ENCODE results near the gene ACOX1.
"Not testable (repeated sequence)": the region's sequence is repeated elsewhere in the genome, so short reads cannot be mapped to it uniquely, and the experiment has no call there.

The ACOX1 gene

DNA sequence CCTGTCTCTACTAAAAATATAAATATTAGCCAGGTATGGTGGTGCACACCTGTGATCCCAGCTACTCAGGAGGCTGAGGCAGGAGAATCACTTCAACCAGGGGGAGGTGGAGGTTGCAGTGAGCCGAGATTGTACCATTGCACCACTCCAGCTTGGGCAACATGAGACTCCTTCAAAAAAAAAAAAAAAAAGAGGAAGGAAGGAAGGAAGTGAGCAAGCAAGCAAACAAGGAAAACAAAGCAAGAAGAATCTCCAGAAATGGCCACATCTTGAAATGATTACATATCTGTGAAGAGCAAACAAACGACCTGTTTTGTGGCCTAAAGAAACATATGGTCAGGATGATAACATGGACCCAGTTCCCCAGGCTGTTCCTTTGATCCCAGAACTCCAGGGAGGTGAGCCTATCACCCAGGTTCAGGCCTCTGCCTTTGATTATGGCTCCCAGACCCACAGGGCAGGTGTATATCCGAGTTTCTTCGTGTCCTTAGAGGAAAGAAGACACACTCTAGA, 8.9 kb downstream of the ACOX1 start:
- DNase-seq (ENCODE audit: low read depth in 2 of 2): peak; percentile 38 to 62

DNA sequence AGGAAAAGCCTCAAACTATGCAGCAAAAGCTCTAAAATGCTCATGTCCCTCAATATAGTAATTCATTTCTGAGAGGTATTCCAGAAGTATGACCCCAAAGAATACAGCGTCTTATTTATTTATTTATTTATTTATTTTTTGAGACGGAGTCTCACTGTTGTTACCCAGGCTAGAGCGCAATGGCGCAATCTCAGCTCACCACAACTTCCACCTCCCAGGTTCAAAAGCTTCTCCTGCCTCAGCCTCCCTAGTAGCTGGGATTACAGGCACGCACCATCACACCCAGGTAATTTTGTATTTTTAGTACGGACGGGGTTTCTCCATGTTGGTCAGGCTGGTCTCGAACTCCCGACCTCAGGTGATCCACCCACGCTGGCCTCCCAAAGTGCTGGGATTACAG, 9.9 kb downstream of the ACOX1 start:
- not testable (repeated sequence) for DNase-seq (ENCODE audit: low read depth in 2 of 2); H3K4me3 ChIP-seq (replicated peaks in 1 of 2; ENCODE audit: low read depth in 2 of 2, low read length in 2 of 2)

More for the DNA sequence above, 8.9 kb downstream of the ACOX1 start:
- TF ChIP-seq, protein P1, sequence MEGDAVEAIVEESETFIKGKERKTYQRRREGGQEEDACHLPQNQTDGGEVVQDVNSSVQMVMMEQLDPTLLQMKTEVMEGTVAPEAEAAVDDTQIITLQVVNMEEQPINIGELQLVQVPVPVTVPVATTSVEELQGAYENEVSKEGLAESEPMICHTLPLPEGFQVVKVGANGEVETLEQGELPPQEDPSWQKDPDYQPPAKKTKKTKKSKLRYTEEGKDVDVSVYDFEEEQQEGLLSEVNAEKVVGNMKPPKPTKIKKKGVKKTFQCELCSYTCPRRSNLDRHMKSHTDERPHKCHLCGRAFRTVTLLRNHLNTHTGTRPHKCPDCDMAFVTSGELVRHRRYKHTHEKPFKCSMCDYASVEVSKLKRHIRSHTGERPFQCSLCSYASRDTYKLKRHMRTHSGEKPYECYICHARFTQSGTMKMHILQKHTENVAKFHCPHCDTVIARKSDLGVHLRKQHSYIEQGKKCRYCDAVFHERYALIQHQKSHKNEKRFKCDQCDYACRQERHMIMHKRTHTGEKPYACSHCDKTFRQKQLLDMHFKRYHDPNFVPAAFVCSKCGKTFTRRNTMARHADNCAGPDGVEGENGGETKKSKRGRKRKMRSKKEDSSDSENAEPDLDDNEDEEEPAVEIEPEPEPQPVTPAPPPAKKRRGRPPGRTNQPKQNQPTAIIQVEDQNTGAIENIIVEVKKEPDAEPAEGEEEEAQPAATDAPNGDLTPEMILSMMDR (IDR thresholded peaks at IDR 0.05; ENCODE audit: low read depth, low read length): no peak
- H3K4me3 ChIP-seq (replicated peaks in 1 of 2; ENCODE audit: low read depth in 2 of 2, low read length in 2 of 2): no peak overlapping the region

DNA sequence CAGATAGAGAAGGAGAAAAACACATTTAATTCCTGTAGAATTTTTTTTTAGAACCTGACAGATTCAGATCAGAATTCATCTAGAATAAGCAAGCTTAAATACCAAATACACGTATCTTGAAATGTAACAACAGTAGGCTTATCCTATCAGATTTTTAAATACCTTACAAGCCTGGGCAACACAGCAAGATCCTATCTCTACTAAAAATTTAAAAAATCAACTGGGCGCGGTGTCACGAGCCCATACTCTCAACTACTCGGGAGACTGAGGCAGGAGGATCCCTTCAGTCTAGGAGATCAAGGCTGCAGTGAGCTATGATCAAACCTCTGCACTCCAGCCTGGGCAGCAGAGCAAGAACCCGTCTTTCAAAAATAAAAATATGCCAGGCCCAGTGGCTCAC, 13.5 kb downstream of the ACOX1 start:
- TF ChIP-seq, protein P1 (IDR thresholded peaks at IDR 0.05; ENCODE audit: low read depth, low read length): no peak

DNA sequence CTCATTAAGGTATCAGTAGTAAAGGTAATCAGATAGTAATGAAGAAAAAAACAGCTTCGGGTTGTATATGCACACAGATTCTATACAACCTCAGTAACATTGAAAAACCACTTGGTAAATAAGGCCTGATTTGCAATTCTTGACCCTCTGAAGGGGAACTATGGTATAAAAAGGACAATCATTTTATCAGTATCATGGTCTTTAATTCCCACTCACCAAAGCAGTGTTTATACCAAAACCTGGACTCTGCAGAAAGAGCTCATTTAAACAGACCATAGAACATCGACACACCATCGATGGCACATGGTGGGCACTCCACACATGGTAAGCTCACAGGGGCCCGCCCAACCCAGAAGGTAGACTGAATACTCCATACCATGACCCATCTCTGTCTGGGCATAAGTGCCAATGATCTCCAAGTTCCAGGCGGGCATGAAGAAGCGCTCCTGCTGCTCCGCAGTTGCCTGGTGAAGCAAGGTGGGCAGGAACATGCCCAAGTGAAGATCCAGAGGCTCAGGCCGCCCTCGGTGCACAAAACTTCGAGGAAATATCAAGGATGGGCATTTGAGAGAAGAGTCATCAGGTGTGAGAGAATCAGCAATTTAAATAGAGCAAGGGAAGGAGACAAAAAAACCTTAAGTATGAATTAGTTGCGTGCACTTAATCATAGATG, 19.0 kb downstream of the ACOX1 start:
- no peak for DNase-seq (ENCODE audit: low read depth in 2 of 2)
- TF ChIP-seq, protein P1 (IDR thresholded peaks at IDR 0.05; ENCODE audit: low read depth, low read length): no peak
- H3K4me3 ChIP-seq (replicated peaks in 1 of 2; ENCODE audit: low read depth in 2 of 2, low read length in 2 of 2): no peak overlapping the region

More for the DNA sequence above, 13.5 kb downstream of the ACOX1 start:
- no peak for DNase-seq (ENCODE audit: low read depth in 2 of 2)
- H3K4me3 ChIP-seq (replicated peaks in 1 of 2; ENCODE audit: low read depth in 2 of 2, low read length in 2 of 2): no peak overlapping the region

DNA sequence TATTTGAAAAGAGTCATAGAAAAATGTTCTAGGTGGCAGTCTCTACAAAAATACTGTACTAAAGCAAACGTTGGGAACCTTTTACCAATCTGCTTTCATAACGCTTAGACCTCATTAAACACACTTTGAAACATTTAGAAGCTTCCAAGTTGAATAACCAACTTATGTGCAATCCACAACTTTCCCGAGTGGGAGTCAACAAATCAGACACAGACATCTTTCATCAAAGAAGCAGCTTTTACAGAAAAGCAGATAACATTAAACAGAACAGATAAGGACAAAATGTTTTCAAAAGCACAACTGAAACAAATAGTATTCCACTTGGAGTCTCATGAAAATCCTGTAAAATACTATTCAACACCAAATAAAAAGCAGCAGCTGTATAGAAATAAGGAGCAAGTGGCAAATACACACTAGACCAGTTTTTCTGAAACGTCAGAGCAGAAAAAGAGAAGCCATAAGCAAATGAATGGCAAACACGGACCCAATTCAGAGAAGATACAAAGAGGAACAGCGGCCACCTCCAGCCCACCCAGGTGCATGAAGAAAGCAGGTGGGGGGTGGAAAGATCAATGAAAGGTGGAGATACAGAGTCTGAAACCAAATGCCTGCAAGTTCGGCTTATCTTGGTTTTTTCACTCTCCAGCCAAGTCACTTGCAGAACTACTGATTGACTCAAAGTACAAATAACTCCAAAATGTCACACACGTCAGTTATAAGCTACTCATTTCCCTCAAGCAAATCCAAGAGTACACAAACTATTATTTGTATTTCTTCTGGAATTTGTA, 19.7 kb downstream of the ACOX1 start:
- no peak for DNase-seq (ENCODE audit: low read depth in 2 of 2)
- H3K4me3 ChIP-seq (replicated peaks in 1 of 2; ENCODE audit: low read depth in 2 of 2, low read length in 2 of 2): no peak overlapping the region
- TF ChIP-seq, protein P1 (IDR thresholded peaks at IDR 0.05; ENCODE audit: low read depth, low read length): no peak

DNA sequence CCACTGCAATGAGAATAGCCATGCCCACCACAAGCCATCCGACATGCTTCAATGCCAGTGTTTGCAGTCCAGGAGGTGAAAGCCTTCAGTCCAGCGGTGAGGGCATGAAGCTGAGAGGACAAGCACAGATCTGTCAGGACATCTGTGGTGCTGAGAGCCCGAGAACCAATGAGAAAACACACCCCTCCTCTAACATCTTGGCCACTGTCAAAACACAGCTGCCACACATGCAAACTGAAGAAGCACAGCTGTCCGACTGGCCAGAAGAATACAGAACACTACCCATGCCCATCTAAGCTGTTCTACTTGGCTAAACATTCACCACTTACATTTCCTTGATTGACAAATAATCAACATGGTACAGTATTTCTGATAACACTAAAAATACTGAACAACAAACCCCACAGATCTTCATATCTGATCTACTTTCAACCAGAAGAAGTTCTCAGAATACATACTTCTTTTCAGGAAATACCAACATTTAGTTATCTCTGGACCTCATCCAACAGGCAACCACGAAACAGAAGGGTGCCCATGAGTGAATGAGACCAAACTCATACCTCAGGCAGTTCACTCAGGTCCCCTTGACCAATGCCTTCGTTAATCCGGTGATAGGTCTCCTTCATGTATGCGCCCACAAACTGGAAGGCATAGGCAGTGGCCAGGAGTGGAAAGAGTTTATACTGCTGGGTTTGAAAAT, 28.0 kb downstream of the ACOX1 start:
- peak in 1 of 2 donors; percentile 45 for DNase-seq (ENCODE audit: low read depth in 2 of 2)
- H3K4me3 ChIP-seq (replicated peaks in 1 of 2; ENCODE audit: low read depth in 2 of 2, low read length in 2 of 2): no peak overlapping the region
- TF ChIP-seq, protein P1 (IDR thresholded peaks at IDR 0.05; ENCODE audit: low read depth, low read length): no peak

DNA sequence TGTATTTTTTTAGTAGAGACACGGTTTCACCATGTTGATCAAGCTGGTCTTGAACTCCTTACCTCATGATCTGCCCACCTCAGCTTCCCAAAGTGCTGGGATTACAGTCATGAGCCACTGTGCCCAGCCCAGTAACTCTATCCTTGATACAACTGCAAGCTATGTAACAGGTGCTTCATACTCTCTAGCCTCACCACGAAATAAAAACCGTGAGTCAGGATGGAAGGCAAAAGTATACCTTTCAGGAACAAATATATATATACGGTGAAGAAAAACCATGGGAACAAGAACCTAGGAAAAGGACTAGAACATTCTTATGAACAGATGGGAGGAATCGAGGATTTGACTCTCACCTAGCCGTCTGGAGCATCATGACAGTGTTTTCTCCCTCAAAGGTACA, 28.5 kb downstream of the ACOX1 start:
- no peak overlapping the region for H3K4me3 ChIP-seq (replicated peaks in 1 of 2; ENCODE audit: low read depth in 2 of 2, low read length in 2 of 2)
- DNase-seq (ENCODE audit: low read depth in 2 of 2): no peak
- TF ChIP-seq, protein P1 (IDR thresholded peaks at IDR 0.05; ENCODE audit: low read depth, low read length): no peak

All from cardiac fibroblast (primary cell).